Esophagus (tissue), 2 donors: Measurements from ENCODE around the gene ZNF384. TPM values are rescaled to one million over a fixed set of nuclear protein-coding genes. Genes with fewer than 3 reads are reported as not detected.

Experiments
- H3K27ac ChIP-seq, 2 donors: one replicate each; pipeline ENCODE4 v1.5.1; 2013; ENCODE audit warnings: low read depth in 2 of 2, mild to moderate bottlenecking in 2 of 2, inconsistent platforms in 1 of 2, low read length in 1 of 2, moderate library complexity in 1 of 2
- H3K27me3 ChIP-seq, 2 donors: one replicate each; pipeline ENCODE4 v1.6.1; 2013; ENCODE audit warnings: low read length in 2 of 2, control low read depth in 1 of 2, mild to moderate bottlenecking in 1 of 2; ENCODE audit not compliant: insufficient read depth in 2 of 2, control insufficient read depth in 1 of 2
- H3K36me3 ChIP-seq, 2 donors: one replicate each; pipeline ENCODE4 v1.6.1; 2013; ENCODE audit warnings: low read length in 1 of 2; ENCODE audit not compliant: control insufficient read depth in 2 of 2, insufficient read depth in 2 of 2
- H3K4me1 ChIP-seq, 2 donors: one replicate each; pipeline ENCODE4 v1.6.1; 2013; ENCODE audit warnings: low read length in 1 of 2; ENCODE audit not compliant: control insufficient read depth in 2 of 2, insufficient read depth in 2 of 2
- H3K4me3 ChIP-seq, 2 donors: one replicate each; pipeline ENCODE4 v1.5.1; 2013; ENCODE audit warnings: low read length in 2 of 2, mild to moderate bottlenecking in 2 of 2, low read depth in 1 of 2, moderate library complexity in 1 of 2
- H3K9me3 ChIP-seq, 2 donors: one replicate each; pipeline ENCODE4 v1.6.1; 2013; ENCODE audit warnings: mild to moderate bottlenecking in 2 of 2, low read depth in 1 of 2, low read length in 1 of 2, moderate library complexity in 1 of 2; ENCODE audit not compliant: control insufficient read depth in 2 of 2, insufficient read depth in 1 of 2
- WGBS, 2 donors: extraction: QIAGEN DNeasy Blood & Tissue Kit; methylation state at CpG; one replicate each; pipeline ENCODE4 v1.1.7; 2013; 5-methylcytosine and 5-hydroxymethylcytosine counted together
- polyA plus RNA-seq, 2 donors: library from polyadenylated mRNA; stranded (reverse); fragments of 200-250 nt; gene quantifications; one replicate each; pipeline ENCODE4 v1.2.3, GENCODE V29; 2013
- donor health status: healthy with polysubstance abuse.
- donor health status: Bipolar disorder and iron deficiency.

Gene ZNF384
- polyA plus RNA-seq, 2 donors = 22.2 to 26.9 TPM

- Histone ChIP-seq H3K36me3 (peaks cover 11 to 12% of the 10 kb centered on the region in 2 donors), H3K27ac (peak within 1 kb of the TSS; percentile 86 to 94), H3K9me3 (no peaks in the 10 kb centered on the region), H3K4me1 (no peaks in the 10 kb centered on the region), H3K4me3 (peak within 1 kb of the TSS; percentile 73 to 91), H3K27me3 (no peaks in the 10 kb centered on the region)
- WGBS, 2 donors = 2 to 3% methylated on average over 37 of the region's 37 CpGs
Measured at GRCh38 chr12:6662906-6663742, 26.1 kb downstream of the ZNF384 start, which contains the start of gene ING4. TSS of gene ING4 (minus strand) at chr12:6663119. CDS start at chr12:6663101, 18 bp downstream.

- peaks cover 6 to 7% of the 10 kb centered on the region in 2 donors for H3K36me3 ChIP-seq
- peak overlapping the region; percentile 73 to 91 for H3K4me3 ChIP-seq
- H3K4me1 ChIP-seq = no peaks in the 10 kb centered on the region
- peak overlapping the region; percentile 43 to 94 for H3K27ac ChIP-seq
- 0 to 2% methylated on average over 10 of the region's 10 CpGs for WGBS, 2 donors
- H3K9me3 ChIP-seq = no peaks in the 10 kb centered on the region
- H3K27me3 ChIP-seq = no peaks in the 10 kb centered on the region
Measured at GRCh38 chr12:6662602-6662905, 26.6 kb downstream of the ZNF384 start.

GRCh38 chr12:6653987-6654386 lies 35.2 kb downstream of the ZNF384 start:
- WGBS, 2 donors = 92 to 98% methylated on average over 5 of the region's 5 CpGs
- H3K27ac ChIP-seq = no peak overlapping the region
- H3K9me3 ChIP-seq = no peaks in the 10 kb centered on the region
- no peaks in the 10 kb centered on the region for H3K4me1 ChIP-seq
- H3K27me3 ChIP-seq = no peaks in the 10 kb centered on the region
- peaks cover 20 to 22% of the 10 kb centered on the region in 2 donors for H3K36me3 ChIP-seq
- no peak overlapping the region for H3K4me3 ChIP-seq

- 100% methylated on average over 1 of the region's 1 CpG for WGBS, 2 donors
- Histone ChIP-seq H3K27ac (no peak overlapping the region), H3K27me3 (no peaks in the 10 kb centered on the region), H3K9me3 (no peaks in the 10 kb centered on the region), H3K4me3 (no peak overlapping the region), H3K36me3 (peaks cover 20% of the 10 kb centered on the region in 2 donors), H3K4me1 (no peaks in the 10 kb centered on the region)
Measured at GRCh38 chr12:6653342-6653741, 35.8 kb downstream of the ZNF384 start.

- Histone ChIP-seq H3K4me3 (no peak overlapping the region), H3K27me3 (no peaks in the 10 kb centered on the region), H3K27ac (no peak overlapping the region), H3K36me3 (peaks cover 19 to 20% of the 10 kb centered on the region in 2 donors), H3K9me3 (no peaks in the 10 kb centered on the region), H3K4me1 (no peaks in the 10 kb centered on the region)
- WGBS, 2 donors = 92 to 94% methylated on average over 11 to 12 of the region's 12 CpGs
Measured at GRCh38 chr12:6652391-6652790, 36.8 kb downstream of the ZNF384 start.

- no peaks in the 10 kb centered on the region for H3K9me3 ChIP-seq
- H3K4me3 ChIP-seq = no peak overlapping the region
- 84 to 85% methylated on average over 8 of the region's 8 CpGs for whole genome bisulfite sequencing, 2 donors
- no peaks in the 10 kb centered on the region for H3K27me3 ChIP-seq
- peaks cover 0 to 11% of the 10 kb centered on the region in 2 donors for H3K4me1 ChIP-seq
- peaks cover 18 to 20% of the 10 kb centered on the region in 2 donors for H3K36me3 ChIP-seq
- no peak overlapping the region for H3K27ac ChIP-seq
Measured at GRCh38 chr12:6650832-6651231, 38.3 kb downstream of the ZNF384 start.

GRCh38 chr12:6647083-6647604 lies 42.0 kb downstream of the ZNF384 start, which contains the start of gene ACRBP:
TSS of gene ACRBP (minus strand) at chr12:6647432. CDS start at chr12:6647366, 66 bp downstream.
- H3K9me3 ChIP-seq = peaks cover 0 to 8% of the 10 kb centered on the region in 2 donors
- H3K27ac ChIP-seq = peak within 1 kb of the TSS; percentile 14 to 34
- 5 to 9% methylated on average over 38 of the region's 38 CpGs for WGBS, 2 donors
- peaks cover 0 to 11% of the 10 kb centered on the region in 2 donors for H3K4me1 ChIP-seq
- peaks cover 11 to 15% of the 10 kb centered on the region in 2 donors for H3K36me3 ChIP-seq
- no peaks in the 10 kb centered on the region for H3K27me3 ChIP-seq
- peak within 1 kb of the TSS; percentile 21 to 42 for H3K4me3 ChIP-seq

GRCh38 chr12:6646276-6647082 lies 42.7 kb downstream of the ZNF384 start:
- no peaks in the 10 kb centered on the region for H3K27me3 ChIP-seq
- peaks cover 10 to 12% of the 10 kb centered on the region in 2 donors for H3K36me3 ChIP-seq
- no peak overlapping the region for H3K27ac ChIP-seq
- peaks cover 0 to 11% of the 10 kb centered on the region in 2 donors for H3K4me1 ChIP-seq
- H3K9me3 ChIP-seq = peaks cover 0 to 8% of the 10 kb centered on the region in 2 donors
- WGBS, 2 donors = 46 to 55% methylated on average over 28 of the region's 28 CpGs
- H3K4me3 ChIP-seq = peak overlapping the region; percentile 21 to 42

- no peak overlapping the region for H3K27ac ChIP-seq
- WGBS, 2 donors = 42 to 44% methylated on average over 5 of the region's 5 CpGs
- peaks cover 0 to 8% of the 10 kb centered on the region in 2 donors for H3K9me3 ChIP-seq
- H3K36me3 ChIP-seq = no peaks in the 10 kb centered on the region
- no peaks in the 10 kb centered on the region for H3K27me3 ChIP-seq
- peaks cover 0 to 11% of the 10 kb centered on the region in 2 donors for H3K4me1 ChIP-seq
- H3K4me3 ChIP-seq = no peak overlapping the region
Measured at GRCh38 chr12:6644903-6645302, 44.3 kb downstream of the ZNF384 start.
